Transverse colon (tissue), 4 donors: Measurements from ENCODE around the gene SCGB1D2.

Source experiments
- CTCF ChIP-seq, 5 experiments: fragments of 200-600 bp in 3 of 5; fragments of 450-650 bp in 2 of 5; sonication (generic) in 3 of 5; IDR thresholded peaks; 1 replicate in 2 of 5; 2 replicates in 3 of 5; pipeline ENCODE4 v1.5.1; 2016 to 2017; ENCODE audit warnings: antibody characterized with exemption in 5 of 5, inconsistent platforms in 3 of 5, mild to moderate bottlenecking in 2 of 5, moderate library complexity in 1 of 5
- POLR2A ChIP-seq: fragments of 450-650 bp; IDR thresholded peaks from one replicate; pipeline ENCODE4 v1.6.1; 2016; ENCODE audit warnings: antibody characterized with exemption, mild to moderate bottlenecking, moderate library complexity
- POLR2AphosphoS5 ChIP-seq, 3 donors: sonication (generic); formaldehyde crosslinking; IDR thresholded peaks; one replicate each; pipeline ENCODE4 v1.6.1; 2016; ENCODE audit warnings: antibody characterized with exemption in 3 of 3

- no peak for TF ChIP-seq CTCF (IDR thresholded peaks at IDR 0.05)
- TF ChIP-seq POLR2AphosphoS5 (IDR thresholded peaks at IDR 0.05) = no peak
- no peak for TF ChIP-seq POLR2A
These were observed 39.1 kb upstream of the SCGB1D2 start for GRCh38 chr11:62202910-62203309.
